Measurements from ENCODE around the gene ANXA6.
A peak's percentile ranks its signal among the peaks of the same experiment; 100 is the strongest.

- TF ChIP-seq SMC3 (IDR thresholded peaks at IDR 0.05; ENCODE audit: low read depth, low read length) (peak; percentile 91), CTCF (conservative IDR thresholded peaks at IDR 0.05; ENCODE audit: low read depth, low read length) (peak; percentile 80), MAFK (IDR thresholded peaks at IDR 0.05; ENCODE audit: low read depth, low read length) (no peak), RAD21 (IDR thresholded peaks at IDR 0.05; ENCODE audit: low read length) (peak; percentile 89), POLR2A (IDR thresholded peaks at IDR 0.05; ENCODE audit: low read depth, low read length) (no peak)
- TF ChIP-seq, protein P1, sequence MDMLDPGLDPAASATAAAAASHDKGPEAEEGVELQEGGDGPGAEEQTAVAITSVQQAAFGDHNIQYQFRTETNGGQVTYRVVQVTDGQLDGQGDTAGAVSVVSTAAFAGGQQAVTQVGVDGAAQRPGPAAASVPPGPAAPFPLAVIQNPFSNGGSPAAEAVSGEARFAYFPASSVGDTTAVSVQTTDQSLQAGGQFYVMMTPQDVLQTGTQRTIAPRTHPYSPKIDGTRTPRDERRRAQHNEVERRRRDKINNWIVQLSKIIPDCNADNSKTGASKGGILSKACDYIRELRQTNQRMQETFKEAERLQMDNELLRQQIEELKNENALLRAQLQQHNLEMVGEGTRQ (IDR thresholded peaks at IDR 0.05; ENCODE audit: low read depth, low read length), result no peak
Observed at GRCh38 chr5:151115272-151115905, 42.2 kb downstream of the ANXA6 start.

All from IMR-90 (cell line).